GM12878 (cell line): ENCODE data around the gene TBC1D9B. TPM values are rescaled to one million over a fixed set of nuclear protein-coding genes. Genes with fewer than 3 reads are reported as not detected.

Experiments
- ATAC-seq: fragments of 200-7000 bp; cut with Tn5 transposase; 3 replicates; pipeline ENCODE4 v1.9.1; 2020; ENCODE audit warnings: mild to moderate bottlenecking, moderate library complexity
- BruUV-seq: library from RNA; stranded (reverse); fragments of 400-500 nt; replicated peaks from 2 replicates; lab custom pipeline; 2021; lab: Mats Ljungman, UMichigan
- CTCF ChIA-PET: fragments of 300-600 bp; sonication (Branson Sonifier 250); formaldehyde crosslinking; extraction: SDS; loops from one replicate; lab custom pipeline; 2021; ENCODE audit warnings: inconsistent platforms; lab: Yijun Ruan, JAX
- POLR2A ChIA-PET: fragments of 350-600 bp; formaldehyde crosslinking; extraction: SDS; loops from one replicate; lab custom pipeline; 2021; ENCODE audit warnings: inconsistent platforms; lab: Charles Lee
- RAD21 ChIA-PET: fragments of 300-600 bp; sonication (Branson Sonifier 250); formaldehyde crosslinking; loops from one replicate; lab custom pipeline; 2023; ENCODE audit warnings: antibody characterized with exemption; ENCODE audit not compliant: unreplicated experiment; lab: Charles Lee
- SMC1A ChIA-PET: fragments of 300-600 bp; sonication (Branson Sonifier 250); formaldehyde crosslinking; loops from one replicate; lab custom pipeline; 2023; ENCODE audit not compliant: unreplicated experiment, uncharacterized antibody; lab: Charles Lee
- DNase-seq: peaks from one replicate; pipeline ENCODE4 v3.0.0-alpha.2; 2011; ENCODE audit warnings: low read depth, low spot score
- FAIRE-seq: peaks from 3 replicates; lab custom pipeline; 2011; peaks lifted over from hg19 to GRCh38; lab: Jason Lieb, UNC
- H2AFZ ChIP-seq: 2 replicates; pipeline ENCODE4 v1.6.0; 2011; ENCODE audit warnings: low read depth, low read length, control low read depth; ENCODE audit not compliant: control insufficient read depth
- H3K27ac ChIP-seq: 2 replicates; pipeline ENCODE4 v1.5.1; 2011; ENCODE audit warnings: control low read depth; ENCODE audit not compliant: control insufficient read depth, insufficient read depth
- H3K27me3 ChIP-seq, 2 experiments: replicated peaks in 1 of 2; 2 replicates each; pipeline versions ENCODE4 v1.6.0 to v1.6.1; 2011; ENCODE audit warnings: low read length in 1 of 2; ENCODE audit not compliant: control insufficient read depth in 2 of 2, insufficient read depth in 2 of 2
- H3K36me3 ChIP-seq, 2 experiments: 2 replicates each; pipeline ENCODE4 v1.5.1; 2011; ENCODE audit warnings: low read length in 1 of 2; ENCODE audit not compliant: control insufficient read depth in 2 of 2, insufficient read depth in 2 of 2
- H3K4me1 ChIP-seq: 2 replicates; pipeline ENCODE4 v1.6.1; 2011; ENCODE audit warnings: mild to moderate bottlenecking, low read length, moderate library complexity, mixed read lengths; ENCODE audit not compliant: control insufficient read depth, insufficient read depth
- H3K4me2 ChIP-seq: 2 replicates; pipeline ENCODE4 v1.6.0; 2011; ENCODE audit warnings: control low read depth; ENCODE audit not compliant: control insufficient read depth, insufficient read depth
- H3K4me3 ChIP-seq: fragments of 200-600 bp; sonication (generic); 2 replicates; pipeline ENCODE4 v1.5.1; 2016
- H3K79me2 ChIP-seq: 2 replicates; pipeline ENCODE4 v1.6.0; 2011; ENCODE audit warnings: low read length; ENCODE audit not compliant: control insufficient read depth, insufficient read depth
- H3K9ac ChIP-seq: 2 replicates; pipeline ENCODE4 v1.8.0; 2011; ENCODE audit warnings: low read length, control low read depth, mixed read lengths; ENCODE audit not compliant: control insufficient read depth, insufficient read depth
- H3K9me3 ChIP-seq: replicated peaks from 3 replicates; pipeline ENCODE4 v1.5.1; 2011; ENCODE audit warnings: mild to moderate bottlenecking, low read length; ENCODE audit not compliant: control insufficient read depth, insufficient read depth
- H4K20me1 ChIP-seq: 2 replicates; pipeline ENCODE4 v1.6.0; 2011; ENCODE audit not compliant: control insufficient read depth, insufficient read depth
- NRF1 ChIP-seq: conservative IDR thresholded peaks from 2 replicates; pipeline ENCODE4 v1.6.1; 2011; ENCODE audit warnings: mild to moderate bottlenecking, low read depth, low read length, improper control_type of control experiment
- WGBS: methylation state at CpG from one replicate; pipeline ENCODE4 v1.1.6; 2016; ENCODE audit warnings: low lambda C conversion rate; ENCODE audit not compliant: insufficient replicate concordance, insufficient coverage; ENCODE audit errors: missing lambda C conversion rate; 5-methylcytosine and 5-hydroxymethylcytosine counted together
- in situ Hi-C: fragments of 300-500 bp; cut with MboI; formaldehyde crosslinking; loops from 9 replicates; pipeline ENCODE4 v1.14.3; 2018; ENCODE audit warnings: mixed read lengths
- intact Hi-C: fragments of 100-400 bp; cut with micrococcal nuclease; formaldehyde crosslinking; loops from one replicate; pipeline ENCODE4 v1.14.2; 2022; ENCODE audit not compliant: unreplicated experiment
- polyA plus RNA-seq, 11 experiments: library from polyadenylated mRNA; depleted of rRNA in 4 of 11; unstranded in 6 of 11; stranded (reverse) in 5 of 11; fragments of >200 nt; fragmentation: Nextera tagmentation in 4 of 11; fragmentation: Illumina TruSeq in 1 of 11; extraction: Ambion mirVana in 4 of 11; extraction: Trizol in 1 of 11; gene quantifications; 1 replicate in 1 of 11; 2 replicates in 10 of 11; pipeline versions ENCODE4 v1.2.1 to v1.2.3, GENCODE V29; 2011 to 2016; ENCODE audit warnings: inconsistent platforms in 2 of 11, missing spikeins in 2 of 11, low read depth in 1 of 11
- total RNA-seq, 4 experiments: library from RNA; depleted of rRNA in 3 of 4; stranded (reverse); fragments of >200 nt in 3 of 4; fragmentation: Illumina TruSeq in 1 of 4; extraction: Trizol in 1 of 4; gene quantifications; 2 replicates each; pipeline versions ENCODE4 v1.2.1 to v1.2.3, GENCODE V29; 2013 to 2021
- TF ChIP-seq, protein P1 (sequence below): fragments of 450-650 bp; IDR thresholded peaks from 2 replicates; pipeline ENCODE4 v1.6.1; 2017; ENCODE audit warnings: mild to moderate bottlenecking, moderate library complexity
- TF ChIP-seq, protein P2 (sequence below): IDR thresholded peaks from 2 replicates; pipeline ENCODE4 v1.6.1; 2011; ENCODE audit warnings: borderline replicate concordance, low read depth, mild to moderate bottlenecking, moderate library complexity, mixed read lengths, low read length; ENCODE audit not compliant: insufficient read depth; ENCODE audit errors: extremely low read length

TBC1D9B gene
- total and polyA plus RNA-seq, 10 of the 15 experiments (the other 5 are each of a cell fraction or from before 2014, with no cell fraction given), result 4.0 to 74.2 (median 34.6) TPM

DNA sequence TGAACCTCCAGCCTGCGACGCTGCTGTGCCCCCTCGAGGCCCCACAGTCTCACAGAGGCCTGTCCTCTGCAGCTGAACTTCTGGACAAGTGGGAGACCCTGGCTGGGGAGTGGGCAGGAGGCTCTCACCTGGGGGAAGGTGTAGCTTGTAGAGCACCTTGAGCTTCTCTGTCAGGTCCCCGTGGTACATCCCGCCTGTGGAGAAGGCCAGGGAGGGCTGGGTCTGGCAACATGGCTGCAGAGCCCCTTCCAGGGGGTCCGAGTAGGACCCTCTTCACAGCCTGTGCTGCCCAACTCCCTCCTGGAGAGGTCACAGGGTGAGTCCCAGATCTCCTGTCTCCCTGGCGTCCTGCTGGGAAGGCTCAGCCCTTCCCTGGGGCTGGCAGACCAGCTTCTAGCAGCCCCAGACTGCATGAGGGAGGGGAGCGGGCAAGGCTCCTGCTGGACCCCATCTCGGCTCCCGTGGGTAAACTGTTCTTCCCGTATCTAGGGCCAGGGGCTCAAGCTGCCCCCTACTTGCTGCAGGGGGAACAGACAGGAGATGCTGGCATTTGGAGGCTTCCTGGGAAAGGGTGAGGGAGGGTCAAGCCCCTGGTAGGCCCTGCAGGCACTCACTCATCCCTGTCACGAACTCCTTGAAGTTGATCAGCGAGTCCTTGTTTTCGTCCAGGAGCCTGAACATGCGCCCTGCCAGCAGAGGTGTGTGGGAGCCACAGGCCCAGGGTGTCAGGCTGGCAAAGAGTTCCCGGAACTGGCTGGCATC is 37.9 kb downstream of the TBC1D9B start (continued):
- TF ChIP-seq, protein P1, sequence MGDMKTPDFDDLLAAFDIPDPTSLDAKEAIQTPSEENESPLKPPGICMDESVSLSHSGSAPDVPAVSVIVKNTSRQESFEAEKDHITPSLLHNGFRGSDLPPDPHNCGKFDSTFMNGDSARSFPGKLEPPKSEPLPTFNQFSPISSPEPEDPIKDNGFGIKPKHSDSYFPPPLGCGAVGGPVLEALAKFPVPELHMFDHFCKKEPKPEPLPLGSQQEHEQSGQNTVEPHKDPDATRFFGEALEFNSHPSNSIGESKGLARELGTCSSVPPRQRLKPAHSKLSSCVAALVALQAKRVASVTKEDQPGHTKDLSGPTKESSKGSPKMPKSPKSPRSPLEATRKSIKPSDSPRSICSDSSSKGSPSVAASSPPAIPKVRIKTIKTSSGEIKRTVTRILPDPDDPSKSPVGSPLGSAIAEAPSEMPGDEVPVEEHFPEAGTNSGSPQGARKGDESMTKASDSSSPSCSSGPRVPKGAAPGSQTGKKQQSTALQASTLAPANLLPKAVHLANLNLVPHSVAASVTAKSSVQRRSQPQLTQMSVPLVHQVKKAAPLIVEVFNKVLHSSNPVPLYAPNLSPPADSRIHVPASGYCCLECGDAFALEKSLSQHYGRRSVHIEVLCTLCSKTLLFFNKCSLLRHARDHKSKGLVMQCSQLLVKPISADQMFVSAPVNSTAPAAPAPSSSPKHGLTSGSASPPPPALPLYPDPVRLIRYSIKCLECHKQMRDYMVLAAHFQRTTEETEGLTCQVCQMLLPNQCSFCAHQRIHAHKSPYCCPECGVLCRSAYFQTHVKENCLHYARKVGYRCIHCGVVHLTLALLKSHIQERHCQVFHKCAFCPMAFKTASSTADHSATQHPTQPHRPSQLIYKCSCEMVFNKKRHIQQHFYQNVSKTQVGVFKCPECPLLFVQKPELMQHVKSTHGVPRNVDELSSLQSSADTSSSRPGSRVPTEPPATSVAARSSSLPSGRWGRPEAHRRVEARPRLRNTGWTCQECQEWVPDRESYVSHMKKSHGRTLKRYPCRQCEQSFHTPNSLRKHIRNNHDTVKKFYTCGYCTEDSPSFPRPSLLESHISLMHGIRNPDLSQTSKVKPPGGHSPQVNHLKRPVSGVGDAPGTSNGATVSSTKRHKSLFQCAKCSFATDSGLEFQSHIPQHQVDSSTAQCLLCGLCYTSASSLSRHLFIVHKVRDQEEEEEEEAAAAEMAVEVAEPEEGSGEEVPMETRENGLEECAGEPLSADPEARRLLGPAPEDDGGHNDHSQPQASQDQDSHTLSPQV, result no peak
- no peak for TF ChIP-seq NRF1

DNA sequence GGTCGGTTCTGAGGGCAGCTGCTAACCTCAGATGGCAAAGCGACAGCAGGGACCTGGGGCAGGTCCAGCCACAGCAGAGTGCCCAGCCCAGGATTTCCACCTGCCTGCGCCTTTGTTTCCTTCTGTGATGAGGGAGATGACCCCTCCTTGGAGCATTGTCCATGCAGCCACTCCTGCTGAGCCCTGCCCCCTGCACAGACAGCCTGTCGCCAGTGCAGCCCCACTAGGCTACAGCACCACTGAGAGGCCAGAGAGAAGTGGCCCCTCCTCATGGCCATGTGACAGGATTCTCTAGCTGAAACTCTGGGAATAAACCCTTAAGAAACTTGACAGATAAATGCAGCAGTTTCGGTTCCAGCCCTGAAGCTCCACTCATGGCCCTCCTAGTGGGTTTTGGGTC is 38.6 kb downstream of the TBC1D9B start:
- in situ Hi-C loops (no loop called here), intact Hi-C loops (no loop called here)
- SMC1A ChIA-PET, result no interaction called here
- H4K20me1 ChIP-seq, result no peaks in the 10 kb centered on the region
- ATAC-seq, result no peak
- no peaks in the 10 kb centered on the region for H3K9me3 ChIP-seq
- POLR2A ChIA-PET, result no interaction called here
- H3K9ac ChIP-seq, result no peak overlapping the region
- RAD21 ChIA-PET, result no interaction called here
- DNase-seq, result no peak
- no TSS peak for BruUV-seq
- 98% methylated on average over 5 of the region's 5 CpGs for WGBS
- peaks cover 10 to 14% of the 10 kb centered on the region in 2 experiments for H3K36me3 ChIP-seq
- no peak overlapping the region for H2AFZ ChIP-seq
- no peak overlapping the region for H3K27ac ChIP-seq
- H3K4me1 ChIP-seq, result no peaks in the 10 kb centered on the region
- FAIRE-seq, result no peak
- H3K79me2 ChIP-seq, result no peaks in the 10 kb centered on the region
- no peaks in the 10 kb centered on the region for H3K27me3 ChIP-seq
- no peak overlapping the region for H3K4me3 ChIP-seq
- TF ChIP-seq, protein P2, sequence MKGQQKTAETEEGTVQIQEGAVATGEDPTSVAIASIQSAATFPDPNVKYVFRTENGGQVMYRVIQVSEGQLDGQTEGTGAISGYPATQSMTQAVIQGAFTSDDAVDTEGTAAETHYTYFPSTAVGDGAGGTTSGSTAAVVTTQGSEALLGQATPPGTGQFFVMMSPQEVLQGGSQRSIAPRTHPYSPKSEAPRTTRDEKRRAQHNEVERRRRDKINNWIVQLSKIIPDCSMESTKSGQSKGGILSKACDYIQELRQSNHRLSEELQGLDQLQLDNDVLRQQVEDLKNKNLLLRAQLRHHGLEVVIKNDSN, result no peak
- TF ChIP-seq, all 136 proteins: peak for 0
- no peak overlapping the region for H3K4me2 ChIP-seq
- CTCF ChIA-PET, result interaction anchor here (0.5 to 1.2 kb wide), 3 partner anchors 8 to 71 kb away, joined by 3 to 4 read pairs (median 3); no protein-coding TSS in a partner anchor
